Measurements from ENCODE around the gene STMN3. TPM values are rescaled to one million over a fixed set of nuclear protein-coding genes. Genes with fewer than 3 reads are reported as not detected.

The STMN3 gene
- total and polyA plus RNA-seq, 10 of the 15 experiments (the other 5 are each of a cell fraction or from before 2014, with no cell fraction given), result 0.09 to 3.6 (median 1.4) TPM; not detected in 1

GRCh38 chr20:63628246-63628975, 24.8 kb downstream of the STMN3 start (continued):
- TF ChIP-seq BCL3 (IDR thresholded peaks at IDR 0.05; ENCODE audit: borderline replicate concordance, insufficient read depth, low read depth, low read length, poor library complexity, severe bottlenecking) (no peak), YY1 (IDR thresholded peaks at IDR 0.05; ENCODE audit: low read depth, low read length) (peak; percentile 84), CEBPZ (IDR thresholded peaks at IDR 0.05; ENCODE audit: low read depth, low read length) (no peak), POLR2AphosphoS2 (IDR thresholded peaks at IDR 0.05; ENCODE audit: low read depth, low read length) (0 out of 2 replicates have a peak, but pooled peaks have one; percentile 31), SMARCA5 (IDR thresholded peaks at IDR 0.05) (peak; percentile 70; the same call in 1 of the 2 replicates), ZBTB4 (CRISPR knock-in tag; IDR thresholded peaks at IDR 0.05) (no peak), CHD2 (IDR thresholded peaks at IDR 0.05; ENCODE audit: borderline replicate concordance, low read depth, low read length) (peak; percentile 52; the same call in 1 of the 2 replicates), TCF7 (IDR thresholded peaks at IDR 0.05; ENCODE audit: borderline replicate concordance) (no peak), HDAC2 (IDR thresholded peaks at IDR 0.05) (no peak), POLR2A (IDR thresholded peaks at IDR 0.05; ENCODE audit: low read depth, low read length) (peak; percentile 56; the same call in 1 of the 2 replicates), REST (IDR thresholded peaks at IDR 0.05; ENCODE audit: low read depth, low read length) (no peak), IRF4 (IDR thresholded peaks at IDR 0.05; ENCODE audit: low read depth, low read length) (peak; percentile 70), JUNB (IDR thresholded peaks at IDR 0.05) (no peak), ATF2 (IDR thresholded peaks at IDR 0.05; ENCODE audit: low read length) (no peak)
